Measurements from ENCODE around the gene COPS3.

DNA sequence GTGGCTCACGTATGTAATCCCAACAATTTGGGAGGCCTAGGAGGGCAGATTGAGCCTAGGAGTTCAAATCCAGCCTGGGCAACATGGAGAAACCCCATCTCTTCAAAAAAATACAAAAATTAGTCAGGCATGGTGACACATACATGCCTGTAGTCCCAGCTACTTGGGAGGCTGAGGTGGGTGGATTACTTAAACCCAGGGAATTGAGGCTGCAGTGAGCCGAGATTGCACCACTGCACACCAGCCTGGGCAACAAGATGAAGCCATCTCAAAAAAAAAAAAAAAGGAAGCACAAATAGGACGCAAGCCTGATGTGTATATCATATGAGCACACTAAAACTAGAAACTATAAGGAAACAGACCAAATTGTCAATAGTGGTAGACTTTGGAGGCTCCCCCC is 27.0 kb downstream of the COPS3 start:
- TF ChIP-seq, protein P1, sequence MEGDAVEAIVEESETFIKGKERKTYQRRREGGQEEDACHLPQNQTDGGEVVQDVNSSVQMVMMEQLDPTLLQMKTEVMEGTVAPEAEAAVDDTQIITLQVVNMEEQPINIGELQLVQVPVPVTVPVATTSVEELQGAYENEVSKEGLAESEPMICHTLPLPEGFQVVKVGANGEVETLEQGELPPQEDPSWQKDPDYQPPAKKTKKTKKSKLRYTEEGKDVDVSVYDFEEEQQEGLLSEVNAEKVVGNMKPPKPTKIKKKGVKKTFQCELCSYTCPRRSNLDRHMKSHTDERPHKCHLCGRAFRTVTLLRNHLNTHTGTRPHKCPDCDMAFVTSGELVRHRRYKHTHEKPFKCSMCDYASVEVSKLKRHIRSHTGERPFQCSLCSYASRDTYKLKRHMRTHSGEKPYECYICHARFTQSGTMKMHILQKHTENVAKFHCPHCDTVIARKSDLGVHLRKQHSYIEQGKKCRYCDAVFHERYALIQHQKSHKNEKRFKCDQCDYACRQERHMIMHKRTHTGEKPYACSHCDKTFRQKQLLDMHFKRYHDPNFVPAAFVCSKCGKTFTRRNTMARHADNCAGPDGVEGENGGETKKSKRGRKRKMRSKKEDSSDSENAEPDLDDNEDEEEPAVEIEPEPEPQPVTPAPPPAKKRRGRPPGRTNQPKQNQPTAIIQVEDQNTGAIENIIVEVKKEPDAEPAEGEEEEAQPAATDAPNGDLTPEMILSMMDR (IDR thresholded peaks at IDR 0.05): no peak
- no peak for TF ChIP-seq POLR2A (IDR thresholded peaks at IDR 0.05)
